LNCAP (cell line): ENCODE measurements around the gene LRR1.

ENCODE experiments used
- CTCF ChIP-seq: fragments of 450-650 bp; IDR thresholded peaks from 2 replicates; pipeline ENCODE4 v1.5.1; 2017; ENCODE audit warnings: mild to moderate bottlenecking

Gene LRR1

GRCh38 chr14:49559979-49560768 lies 38.6 kb upstream of the LRR1 start:
- TF ChIP-seq CTCF, result no peak

DNA sequence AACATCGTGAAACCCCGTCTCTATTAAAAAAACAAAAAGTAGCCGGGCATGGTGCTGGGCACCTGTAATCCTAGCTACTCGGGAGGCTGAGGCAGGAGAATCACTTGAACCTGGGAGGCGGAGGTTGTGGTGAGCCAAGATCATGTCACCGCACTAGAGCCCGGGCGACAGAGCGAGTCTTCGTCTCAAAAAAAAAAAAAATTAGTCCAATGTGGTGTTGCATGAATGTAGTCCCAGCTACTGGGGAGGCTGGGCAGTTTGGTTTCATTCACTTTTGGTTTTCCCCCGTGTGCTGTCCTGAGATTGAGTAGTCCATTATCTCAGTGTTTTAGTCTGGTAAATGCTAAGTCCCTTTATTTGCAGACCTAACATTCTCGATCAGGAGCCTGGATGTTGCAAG lies 32.0 kb upstream of the LRR1 start:
- no peak for TF ChIP-seq CTCF

DNA sequence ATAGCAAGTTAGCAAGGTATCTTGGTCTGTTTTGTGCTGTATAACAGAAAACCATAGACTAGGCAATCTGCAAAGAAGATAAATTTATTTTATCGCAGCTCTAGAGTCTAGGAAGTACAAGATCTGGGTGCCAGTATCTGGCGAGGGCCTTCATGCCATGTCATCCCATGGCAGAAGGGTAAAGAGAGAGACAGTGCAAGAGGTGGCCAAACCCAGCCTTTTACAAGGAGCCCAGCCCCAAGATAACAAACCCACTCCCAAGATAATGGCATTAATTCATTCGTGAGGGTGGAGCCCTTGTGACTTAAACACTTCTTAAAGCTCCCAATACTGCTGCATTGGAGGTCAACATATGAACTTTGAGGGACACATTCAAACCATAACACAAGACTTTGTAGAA lies 29.5 kb upstream of the LRR1 start:
- no peak for TF ChIP-seq CTCF

DNA sequence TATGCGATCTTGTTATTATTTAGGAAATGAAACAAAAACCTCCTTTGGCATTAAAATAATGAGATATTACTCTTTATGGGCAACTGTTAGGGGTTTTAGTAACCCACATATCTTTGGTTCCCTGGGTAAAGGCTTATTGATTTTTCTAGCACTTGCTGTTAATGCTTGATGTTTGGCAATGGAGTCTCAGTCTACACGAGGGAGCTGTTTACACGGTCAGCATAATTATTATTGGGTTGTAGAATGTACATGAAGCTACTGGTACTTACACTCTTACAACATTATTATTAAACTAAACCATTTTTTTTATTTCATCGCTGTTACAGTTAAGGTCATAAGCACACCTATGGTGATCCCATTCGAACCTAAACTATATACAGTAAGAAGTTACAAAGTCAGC lies 24.7 kb upstream of the LRR1 start:
- no peak for TF ChIP-seq CTCF

DNA sequence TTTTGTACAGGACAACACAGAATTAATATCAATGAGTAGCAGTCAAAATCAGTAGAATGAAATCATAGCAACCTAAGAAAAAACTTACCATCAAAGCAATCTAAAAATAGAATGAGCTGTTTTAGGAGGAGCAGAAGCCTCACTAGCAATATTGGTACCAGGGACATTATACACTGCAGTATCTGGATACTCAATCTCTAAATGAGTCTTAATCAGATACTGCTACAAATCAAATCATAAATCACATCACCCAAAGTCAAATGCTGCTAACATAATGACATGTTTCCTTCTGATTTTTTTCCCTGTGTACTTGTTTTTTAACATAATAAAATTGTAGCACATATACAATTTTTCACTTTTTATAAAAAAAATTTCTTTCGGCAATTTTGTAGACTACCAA lies 20.6 kb upstream of the LRR1 start:
- no peak for TF ChIP-seq CTCF

GRCh38 chr14:49579841-49580240 lies 18.9 kb upstream of the LRR1 start:
- TF ChIP-seq CTCF, result no peak

DNA sequence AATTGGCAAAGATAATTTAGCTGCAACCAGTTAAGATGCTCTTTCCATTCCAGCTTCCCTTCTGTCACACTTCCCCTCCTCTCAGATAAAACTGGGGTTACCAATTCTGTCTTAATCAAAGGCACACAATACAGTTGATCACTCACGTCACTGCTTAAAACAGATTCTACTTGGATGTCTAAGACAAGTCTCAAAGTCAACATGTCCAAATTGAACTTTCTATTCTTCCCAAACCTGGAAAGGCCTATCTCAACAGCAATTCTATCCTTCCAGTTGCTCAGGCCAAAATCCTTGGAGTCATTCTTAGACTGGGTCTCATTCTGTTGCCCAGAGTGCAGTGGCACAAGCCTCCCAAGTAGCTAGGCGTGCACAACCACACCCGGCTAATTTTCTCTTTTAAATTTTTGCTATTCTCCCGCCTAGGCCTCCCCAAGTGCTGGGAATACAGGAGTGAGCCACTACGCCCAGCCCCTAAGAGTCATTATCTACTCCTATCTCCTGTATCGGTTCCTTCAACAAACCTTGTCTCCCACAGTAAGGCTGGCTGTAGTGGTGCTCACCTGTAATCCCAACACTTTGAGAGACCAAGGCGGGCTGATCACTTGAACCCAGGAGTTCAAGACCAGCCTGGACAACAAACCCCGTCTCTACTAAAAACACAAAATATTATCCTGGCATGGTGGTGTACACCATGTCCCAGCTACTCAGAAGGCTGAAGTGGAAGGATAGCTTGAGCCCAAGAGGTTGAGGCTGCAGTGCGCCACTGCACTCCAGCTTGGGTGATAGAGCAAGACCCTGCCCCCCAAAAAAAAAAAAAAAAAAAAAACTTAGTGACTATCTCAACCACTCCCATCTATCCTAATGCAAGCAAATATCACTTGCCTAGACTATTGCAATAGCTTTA lies 17.3 kb upstream of the LRR1 start:
- no peak for TF ChIP-seq CTCF
